Measurements from ENCODE around the gene F10. TPM values are rescaled to one million over a fixed set of nuclear protein-coding genes. Genes with fewer than 3 reads are reported as not detected.
A peak's percentile ranks its signal among the peaks of the same experiment; 100 is the strongest.

The F10 gene
- total and polyA plus RNA-seq, 9 of the 15 experiments (the other 6 are each of a cell fraction or from before 2014, with no cell fraction given) = 0.04 to 0.09 (median 0.07) TPM; not detected in 5

DNA sequence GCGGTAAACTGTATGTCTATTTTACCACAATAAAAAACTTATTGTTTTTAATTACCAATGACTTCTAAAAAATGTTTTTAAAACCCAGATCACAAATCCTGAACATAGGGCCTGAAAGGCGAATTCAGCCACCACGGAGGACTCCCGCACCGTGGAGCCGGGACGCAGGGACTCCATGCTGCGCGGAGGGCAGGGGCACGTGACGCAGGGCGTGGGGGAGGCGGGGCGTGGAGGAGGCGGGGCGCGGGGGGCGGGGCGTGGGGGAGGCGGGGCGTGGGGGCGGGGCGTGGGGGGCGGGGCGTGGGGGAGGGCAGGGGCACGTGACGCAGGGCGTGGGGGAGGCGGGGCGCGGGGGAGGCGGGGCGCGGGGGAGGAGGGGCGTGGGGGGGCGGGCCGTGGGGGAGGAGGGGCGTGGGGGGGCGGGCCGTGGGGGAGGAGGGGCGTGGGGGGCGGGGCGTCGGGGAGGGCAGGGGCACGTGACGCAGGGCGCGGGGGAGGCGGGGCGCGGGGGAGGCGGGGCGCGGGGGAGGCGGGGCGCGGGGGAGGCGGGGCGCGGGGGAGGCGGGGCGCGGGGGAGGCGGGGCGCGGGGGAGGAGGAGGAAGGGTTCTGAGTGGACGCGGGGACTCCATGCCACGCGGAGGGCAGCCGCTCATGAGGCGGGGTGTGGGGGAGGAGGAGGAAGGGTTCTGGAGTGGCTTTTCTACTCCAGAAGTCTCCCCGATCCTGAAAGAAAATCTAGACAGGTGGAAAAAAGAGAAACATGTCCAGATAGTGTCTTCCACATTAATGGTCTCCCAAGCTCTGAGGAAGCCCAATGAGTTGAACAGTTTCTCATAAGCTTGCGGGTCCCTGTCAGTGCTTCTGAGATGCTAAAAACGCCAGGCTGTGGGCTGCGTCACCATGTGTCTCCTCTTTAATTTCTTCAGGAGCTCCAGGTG is 31.5 kb downstream of the F10 start (continued):
- no peak for TF ChIP-seq TOE1 (IDR thresholded peaks at IDR 0.05; ENCODE audit: borderline replicate concordance)
- no peak for TF ChIP-seq TOE1 (CRISPR knock-in tag; IDR thresholded peaks at IDR 0.05; ENCODE audit: borderline replicate concordance, low read depth)
- peak; percentile 37 for TF ChIP-seq TBP (optimal IDR thresholded peaks at IDR 0.05; ENCODE audit: low read depth, low read length)
- peak; percentile 78; the same call in 1 of the 2 replicates for TF ChIP-seq POLR2AphosphoS5 (IDR thresholded peaks at IDR 0.05; ENCODE audit: control insufficient read depth, insufficient read depth, low read depth, low read length)
- no peak for TF ChIP-seq KLF16 (IDR thresholded peaks at IDR 0.05)
- peak; percentile 72 for TF ChIP-seq CXXC5 (CRISPR knock-in tag; IDR thresholded peaks at IDR 0.05)
- no peak for TF ChIP-seq SREBF2 (CRISPR knock-in tag; IDR thresholded peaks at IDR 0.05)
- TF ChIP-seq NBN (IDR thresholded peaks at IDR 0.05; ENCODE audit: low read depth) = no peak
- TF ChIP-seq CHD2 (IDR thresholded peaks at IDR 0.05; ENCODE audit: low read depth, low read length) = no peak
- TF ChIP-seq, protein P1, sequence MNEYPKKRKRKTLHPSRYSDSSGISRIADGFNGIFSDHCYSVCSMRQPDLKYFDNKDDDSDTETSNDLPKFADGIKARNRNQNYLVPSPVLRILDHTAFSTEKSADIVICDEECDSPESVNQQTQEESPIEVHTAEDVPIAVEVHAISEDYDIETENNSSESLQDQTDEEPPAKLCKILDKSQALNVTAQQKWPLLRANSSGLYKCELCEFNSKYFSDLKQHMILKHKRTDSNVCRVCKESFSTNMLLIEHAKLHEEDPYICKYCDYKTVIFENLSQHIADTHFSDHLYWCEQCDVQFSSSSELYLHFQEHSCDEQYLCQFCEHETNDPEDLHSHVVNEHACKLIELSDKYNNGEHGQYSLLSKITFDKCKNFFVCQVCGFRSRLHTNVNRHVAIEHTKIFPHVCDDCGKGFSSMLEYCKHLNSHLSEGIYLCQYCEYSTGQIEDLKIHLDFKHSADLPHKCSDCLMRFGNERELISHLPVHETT (CRISPR knock-in tag; conservative IDR thresholded peaks at IDR 0.05 in 1 of 2, IDR thresholded peaks at IDR 0.05 in 1 of 2) = peak in 1 of 2 experiments; percentile 57; a peak in 2 of 4 replicates
- TF ChIP-seq SMARCB1 (IDR thresholded peaks at IDR 0.05; ENCODE audit: insufficient read length, low read depth) = no peak
- TF ChIP-seq, protein P2, sequence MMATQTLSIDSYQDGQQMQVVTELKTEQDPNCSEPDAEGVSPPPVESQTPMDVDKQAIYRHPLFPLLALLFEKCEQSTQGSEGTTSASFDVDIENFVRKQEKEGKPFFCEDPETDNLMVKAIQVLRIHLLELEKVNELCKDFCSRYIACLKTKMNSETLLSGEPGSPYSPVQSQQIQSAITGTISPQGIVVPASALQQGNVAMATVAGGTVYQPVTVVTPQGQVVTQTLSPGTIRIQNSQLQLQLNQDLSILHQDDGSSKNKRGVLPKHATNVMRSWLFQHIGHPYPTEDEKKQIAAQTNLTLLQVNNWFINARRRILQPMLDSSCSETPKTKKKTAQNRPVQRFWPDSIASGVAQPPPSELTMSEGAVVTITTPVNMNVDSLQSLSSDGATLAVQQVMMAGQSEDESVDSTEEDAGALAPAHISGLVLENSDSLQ (IDR thresholded peaks at IDR 0.05) = no peak
- TF ChIP-seq CBX3 (IDR thresholded peaks at IDR 0.05; ENCODE audit: borderline replicate concordance in 1 of 2, low read length in 2 of 2) = no peak
- TF ChIP-seq MYNN (IDR thresholded peaks at IDR 0.05) = no peak
- no peak for TF ChIP-seq MYNN (CRISPR knock-in tag; IDR thresholded peaks at IDR 0.05)
- TF ChIP-seq CREB1 (IDR thresholded peaks at IDR 0.05) = no peak
- TF ChIP-seq CREB1 (CRISPR knock-in tag; IDR thresholded peaks at IDR 0.05) = no peak
- peak; percentile 42; the same call in 1 of the 2 replicates for TF ChIP-seq EGR1 (conservative IDR thresholded peaks at IDR 0.05)
- no peak for TF ChIP-seq ARHGAP35 (IDR thresholded peaks at IDR 0.05; ENCODE audit: partially characterized antibody)
- TF ChIP-seq NFRKB (IDR thresholded peaks at IDR 0.05; ENCODE audit: low read depth) = 0 out of 2 replicates have a peak, but pooled peaks have one; percentile 45
- TF ChIP-seq ZNF431 (CRISPR knock-in tag; IDR thresholded peaks at IDR 0.05) = no peak
- peak; percentile 82 for TF ChIP-seq KDM5B (IDR thresholded peaks at IDR 0.05; ENCODE audit: insufficient replicate concordance, low read depth, low read length)
- peak in 1 of 2 experiments; percentile 99; a peak in 2 of 4 replicates for TF ChIP-seq ARNT (IDR thresholded peaks at IDR 0.05)
- TF ChIP-seq, protein P3, sequence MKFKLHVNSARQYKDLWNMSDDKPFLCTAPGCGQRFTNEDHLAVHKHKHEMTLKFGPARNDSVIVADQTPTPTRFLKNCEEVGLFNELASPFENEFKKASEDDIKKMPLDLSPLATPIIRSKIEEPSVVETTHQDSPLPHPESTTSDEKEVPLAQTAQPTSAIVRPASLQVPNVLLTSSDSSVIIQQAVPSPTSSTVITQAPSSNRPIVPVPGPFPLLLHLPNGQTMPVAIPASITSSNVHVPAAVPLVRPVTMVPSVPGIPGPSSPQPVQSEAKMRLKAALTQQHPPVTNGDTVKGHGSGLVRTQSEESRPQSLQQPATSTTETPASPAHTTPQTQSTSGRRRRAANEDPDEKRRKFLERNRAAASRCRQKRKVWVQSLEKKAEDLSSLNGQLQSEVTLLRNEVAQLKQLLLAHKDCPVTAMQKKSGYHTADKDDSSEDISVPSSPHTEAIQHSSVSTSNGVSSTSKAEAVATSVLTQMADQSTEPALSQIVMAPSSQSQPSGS (CRISPR knock-in tag; IDR thresholded peaks at IDR 0.05) = no peak
- no peak for TF ChIP-seq ZNF668 (CRISPR knock-in tag; IDR thresholded peaks at IDR 0.05)
- no peak for TF ChIP-seq CC2D1A (IDR thresholded peaks at IDR 0.05)

Measured in K562 (cell line).